ENCODE data around the gene GLMP.

GLMP gene

DNA sequence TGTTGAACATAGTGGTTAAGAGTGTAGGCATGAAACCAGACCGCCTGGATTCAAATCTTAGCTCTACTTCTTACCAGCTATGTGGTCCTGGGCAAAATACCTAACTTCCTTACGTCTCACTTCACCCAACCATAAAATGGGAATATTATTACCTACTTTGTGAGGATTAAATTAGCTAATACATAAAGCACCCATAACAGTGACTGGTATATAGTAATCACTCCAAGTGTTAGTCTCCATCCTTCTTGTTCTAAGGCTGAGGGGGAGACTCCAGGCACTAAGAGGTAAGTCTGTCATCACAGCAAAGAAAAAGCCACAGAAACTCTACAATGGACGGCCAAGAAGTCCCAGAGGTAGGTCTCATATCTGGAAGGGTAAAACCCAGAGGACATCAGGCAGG lies 15.6 kb downstream of the GLMP start:
- Histone ChIP-seq H3K9ac (ENCODE audit: low read length) (no peak overlapping the region), H3K36me3 (ENCODE audit: control insufficient read depth, insufficient read depth, low read length) (peaks cover 8% of the 10 kb centered on the region)

DNA sequence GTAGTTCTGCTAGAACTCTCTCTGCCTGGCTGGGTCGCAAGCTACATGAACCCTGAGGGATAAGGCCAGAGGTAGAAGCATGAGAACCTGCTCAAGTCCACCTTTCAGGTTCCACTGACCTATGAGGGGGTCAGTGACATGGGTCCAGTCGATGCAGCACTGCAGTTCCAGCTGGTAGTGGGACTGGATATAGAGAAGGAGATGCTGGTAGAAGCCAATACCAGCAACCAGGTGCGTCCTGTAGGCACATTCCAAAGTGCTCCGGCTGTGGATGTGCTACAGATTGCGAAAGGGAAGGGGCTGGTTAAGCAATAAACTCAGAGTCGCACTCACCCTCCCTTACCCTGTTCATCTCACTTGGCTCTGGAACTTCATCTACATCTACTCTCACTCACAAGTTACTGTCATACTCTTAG lies 18.5 kb downstream of the GLMP start:
- Histone ChIP-seq H3K23ac (ENCODE audit: low read length) (no peak overlapping the region), H3K27ac (ENCODE audit: low read depth, low read length) (no peak overlapping the region), H3K4me2 (ENCODE audit: low read length) (no peak overlapping the region), H2AK5ac (ENCODE audit: low read length) (no peak overlapping the region), H3K27me3 (ENCODE audit: insufficient read depth, low read length, poor library complexity) (no peaks in the 10 kb centered on the region), H3K36me3 (ENCODE audit: control insufficient read depth, insufficient read depth, low read length) (peaks cover 21% of the 10 kb centered on the region), H4K8ac (ENCODE audit: low read depth, low read length) (no peak overlapping the region), H3K18ac (ENCODE audit: low read length) (no peak overlapping the region), H2BK5ac (ENCODE audit: low read length) (no peak overlapping the region), H3K9ac (ENCODE audit: low read length) (no peak overlapping the region), H3K4me3 (ENCODE audit: low read length) (no peak overlapping the region), H4K5ac (ENCODE audit: low read length) (no peak overlapping the region), H2BK15ac (replicated peaks; ENCODE audit: low read depth) (no peak overlapping the region), H3K79me2 (ENCODE audit: control insufficient read depth, insufficient read depth, low read length) (peaks cover 31% of the 10 kb centered on the region), H3K56ac (ENCODE audit: low read length) (no peak overlapping the region), H3K4ac (ENCODE audit: low read depth, low read length) (no peak overlapping the region), H3K4me1 (ENCODE audit: control insufficient read depth, low read depth, low read length) (no peaks in the 10 kb centered on the region), H3K79me1 (ENCODE audit: low read length) (peaks cover 18% of the 10 kb centered on the region), H2BK120ac (ENCODE audit: low read depth, low read length) (no peak overlapping the region)
- DNase-seq, result no peak
- no CpG with 5 or more reads among the region's 6 CpGs for WGBS (ENCODE audit: extremely low coverage, insufficient coverage, low lambda C conversion rate)

More for the DNA sequence above, 15.6 kb downstream of the GLMP start:
- no peak overlapping the region for H4K8ac ChIP-seq (ENCODE audit: low read depth, low read length)
- H3K18ac ChIP-seq (ENCODE audit: low read length), result no peak overlapping the region
- no peak overlapping the region for H3K4me3 ChIP-seq (ENCODE audit: low read length)
- no peak overlapping the region for H2BK15ac ChIP-seq (replicated peaks; ENCODE audit: low read depth)
- H2BK120ac ChIP-seq (ENCODE audit: low read depth, low read length), result no peak overlapping the region
- no CpG with 5 or more reads among the region's 3 CpGs for WGBS (ENCODE audit: extremely low coverage, insufficient coverage, low lambda C conversion rate)
- H3K27me3 ChIP-seq (ENCODE audit: insufficient read depth, low read length, poor library complexity), result no peaks in the 10 kb centered on the region
- no peak overlapping the region for H3K4ac ChIP-seq (ENCODE audit: low read depth, low read length)
- peaks cover 34% of the 10 kb centered on the region for H3K79me2 ChIP-seq (ENCODE audit: control insufficient read depth, insufficient read depth, low read length)
- H4K5ac ChIP-seq (ENCODE audit: low read length), result no peak overlapping the region
- H3K4me2 ChIP-seq (ENCODE audit: low read length), result no peak overlapping the region
- H3K56ac ChIP-seq (ENCODE audit: low read length), result no peak overlapping the region
- no peaks in the 10 kb centered on the region for H3K4me1 ChIP-seq (ENCODE audit: control insufficient read depth, low read depth, low read length)
- H2BK5ac ChIP-seq (ENCODE audit: low read length), result no peak overlapping the region
- DNase-seq, result no peak
- no peak overlapping the region for H3K23ac ChIP-seq (ENCODE audit: low read length)
- peaks cover 19% of the 10 kb centered on the region for H3K79me1 ChIP-seq (ENCODE audit: low read length)
- H3K27ac ChIP-seq (ENCODE audit: low read depth, low read length), result no peak overlapping the region
- no peak overlapping the region for H2AK5ac ChIP-seq (ENCODE audit: low read length)

- Histone ChIP-seq H3K4ac (ENCODE audit: low read depth, low read length) (no peak overlapping the region), H3K9ac (ENCODE audit: low read length) (no peak overlapping the region), H3K27me3 (ENCODE audit: insufficient read depth, low read length, poor library complexity) (no peaks in the 10 kb centered on the region), H3K27ac (ENCODE audit: low read depth, low read length) (no peak overlapping the region), H3K4me1 (ENCODE audit: control insufficient read depth, low read depth, low read length) (no peaks in the 10 kb centered on the region), H2BK5ac (ENCODE audit: low read length) (no peak overlapping the region), H3K4me3 (ENCODE audit: low read length) (no peak overlapping the region), H2BK15ac (replicated peaks; ENCODE audit: low read depth) (no peak overlapping the region), H3K23ac (ENCODE audit: low read length) (no peak overlapping the region), H3K56ac (ENCODE audit: low read length) (no peak overlapping the region), H3K36me3 (ENCODE audit: control insufficient read depth, insufficient read depth, low read length) (peaks cover 21% of the 10 kb centered on the region), H2AK5ac (ENCODE audit: low read length) (no peak overlapping the region), H3K18ac (ENCODE audit: low read length) (no peak overlapping the region), H3K79me1 (ENCODE audit: low read length) (peaks cover 14% of the 10 kb centered on the region), H3K79me2 (ENCODE audit: control insufficient read depth, insufficient read depth, low read length) (peaks cover 27% of the 10 kb centered on the region), H2BK120ac (ENCODE audit: low read depth, low read length) (no peak overlapping the region), H4K8ac (ENCODE audit: low read depth, low read length) (no peak overlapping the region), H4K5ac (ENCODE audit: low read length) (no peak overlapping the region), H3K4me2 (ENCODE audit: low read length) (no peak overlapping the region)
- DNase-seq, result no peak
These were observed 18.9 kb downstream of the GLMP start for GRCh38 chr1:156276532-156276931.

DNA sequence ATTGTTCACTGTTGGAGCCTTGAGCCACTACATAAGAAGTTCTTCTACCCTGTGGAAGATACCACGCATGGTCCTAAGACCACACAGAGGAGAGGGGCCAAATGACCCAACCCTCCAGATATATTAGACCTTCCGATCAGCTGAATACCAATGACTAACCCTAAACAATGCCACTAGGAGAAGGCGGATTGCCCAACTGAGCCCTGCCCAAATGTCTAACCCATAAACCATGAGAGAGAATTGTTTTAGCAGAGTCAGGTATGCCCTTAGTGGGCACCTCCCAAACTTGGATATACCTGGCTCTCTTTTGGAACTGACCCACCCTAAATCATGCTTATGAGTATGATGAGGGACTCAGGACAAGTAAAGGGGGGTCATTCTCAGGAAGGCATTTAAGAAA lies 25.2 kb downstream of the GLMP start:
- Histone ChIP-seq H3K4me1 (ENCODE audit: control insufficient read depth, low read depth, low read length) (no peaks in the 10 kb centered on the region), H3K18ac (ENCODE audit: low read length) (no peak overlapping the region), H2BK5ac (ENCODE audit: low read length) (no peak overlapping the region), H2BK120ac (ENCODE audit: low read depth, low read length) (no peak overlapping the region), H4K5ac (ENCODE audit: low read length) (no peak overlapping the region), H4K8ac (ENCODE audit: low read depth, low read length) (no peak overlapping the region), H3K27me3 (ENCODE audit: insufficient read depth, low read length, poor library complexity) (no peaks in the 10 kb centered on the region), H2AK5ac (ENCODE audit: low read length) (no peak overlapping the region), H3K23ac (ENCODE audit: low read length) (no peak overlapping the region), H3K4me3 (ENCODE audit: low read length) (no peak overlapping the region), H3K4ac (ENCODE audit: low read depth, low read length) (no peak overlapping the region), H3K36me3 (ENCODE audit: control insufficient read depth, insufficient read depth, low read length) (peaks cover 44% of the 10 kb centered on the region), H3K27ac (ENCODE audit: low read depth, low read length) (no peak overlapping the region), H3K9ac (ENCODE audit: low read length) (no peak overlapping the region), H2BK15ac (replicated peaks; ENCODE audit: low read depth) (no peak overlapping the region), H3K4me2 (ENCODE audit: low read length) (no peak overlapping the region), H3K79me2 (ENCODE audit: control insufficient read depth, insufficient read depth, low read length) (no peaks in the 10 kb centered on the region), H3K56ac (ENCODE audit: low read length) (no peak overlapping the region), H3K79me1 (ENCODE audit: low read length) (no peaks in the 10 kb centered on the region)
- WGBS (ENCODE audit: extremely low coverage, insufficient coverage, low lambda C conversion rate), result no CpG with 5 or more reads among the region's 3 CpGs
- DNase-seq, result no peak

- Histone ChIP-seq H4K8ac (ENCODE audit: low read depth, low read length) (no peak overlapping the region), H3K4ac (ENCODE audit: low read depth, low read length) (no peak overlapping the region), H3K36me3 (ENCODE audit: control insufficient read depth, insufficient read depth, low read length) (peaks cover 43% of the 10 kb centered on the region), H3K27ac (ENCODE audit: low read depth, low read length) (no peak overlapping the region), H2AK5ac (ENCODE audit: low read length) (no peak overlapping the region), H3K4me2 (ENCODE audit: low read length) (no peak overlapping the region), H4K5ac (ENCODE audit: low read length) (no peak overlapping the region), H3K27me3 (ENCODE audit: insufficient read depth, low read length, poor library complexity) (no peaks in the 10 kb centered on the region), H3K4me1 (ENCODE audit: control insufficient read depth, low read depth, low read length) (no peaks in the 10 kb centered on the region), H3K79me2 (ENCODE audit: control insufficient read depth, insufficient read depth, low read length) (no peaks in the 10 kb centered on the region), H2BK5ac (ENCODE audit: low read length) (no peak overlapping the region), H3K9ac (ENCODE audit: low read length) (no peak overlapping the region), H2BK15ac (replicated peaks; ENCODE audit: low read depth) (no peak overlapping the region), H2BK120ac (ENCODE audit: low read depth, low read length) (no peak overlapping the region), H3K79me1 (ENCODE audit: low read length) (peaks cover 2% of the 10 kb centered on the region), H3K18ac (ENCODE audit: low read length) (no peak overlapping the region), H3K4me3 (ENCODE audit: low read length) (no peak overlapping the region), H3K23ac (ENCODE audit: low read length) (no peak overlapping the region), H3K56ac (ENCODE audit: low read length) (no peak overlapping the region)
- no peak for DNase-seq
- WGBS (ENCODE audit: extremely low coverage, insufficient coverage, low lambda C conversion rate), result no CpG with 5 or more reads among the region's 4 CpGs
These were observed 27.1 kb downstream of the GLMP start for GRCh38 chr1:156268336-156268735.

DNA sequence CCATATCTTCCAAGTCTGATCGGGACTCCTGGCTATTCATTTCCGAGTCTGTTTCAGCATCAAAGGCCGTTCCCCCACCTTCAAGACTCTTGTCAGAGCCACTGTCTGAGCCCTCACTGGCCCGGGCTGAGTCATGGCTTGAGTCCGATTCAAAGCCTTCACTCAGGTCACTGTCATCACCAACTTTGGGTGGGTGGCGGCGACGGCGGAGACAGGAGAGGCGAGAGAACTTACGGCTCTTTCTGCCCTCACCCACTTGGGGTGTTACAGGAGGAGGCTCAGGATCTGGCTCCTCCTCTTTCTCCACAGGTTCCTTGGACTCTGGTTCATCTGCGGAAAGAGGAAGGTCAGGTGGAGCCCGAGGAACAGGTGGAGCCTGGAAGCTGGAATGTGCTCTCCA lies 29.4 kb downstream of the GLMP start:
- no peak overlapping the region for H2BK15ac ChIP-seq (replicated peaks; ENCODE audit: low read depth)
- H2BK120ac ChIP-seq (ENCODE audit: low read depth, low read length), result no peak overlapping the region
- H3K23ac ChIP-seq (ENCODE audit: low read length), result no peak overlapping the region
- H2BK5ac ChIP-seq (ENCODE audit: low read length), result no peak overlapping the region
- H2AK5ac ChIP-seq (ENCODE audit: low read length), result no peak overlapping the region
- H3K56ac ChIP-seq (ENCODE audit: low read length), result no peak overlapping the region
- H3K4me2 ChIP-seq (ENCODE audit: low read length), result no peak overlapping the region
- peaks cover 2% of the 10 kb centered on the region for H3K79me1 ChIP-seq (ENCODE audit: low read length)
- H3K27me3 ChIP-seq (ENCODE audit: insufficient read depth, low read length, poor library complexity), result no peaks in the 10 kb centered on the region
- H3K4me1 ChIP-seq (ENCODE audit: control insufficient read depth, low read depth, low read length), result no peaks in the 10 kb centered on the region
- no CpG with 5 or more reads among the region's 13 CpGs for WGBS (ENCODE audit: extremely low coverage, insufficient coverage, low lambda C conversion rate)
- no peak overlapping the region for H4K5ac ChIP-seq (ENCODE audit: low read length)
- H3K79me2 ChIP-seq (ENCODE audit: control insufficient read depth, insufficient read depth, low read length), result no peaks in the 10 kb centered on the region
- no peak overlapping the region for H3K4me3 ChIP-seq (ENCODE audit: low read length)
- peaks cover 48% of the 10 kb centered on the region for H3K36me3 ChIP-seq (ENCODE audit: control insufficient read depth, insufficient read depth, low read length)
- H3K18ac ChIP-seq (ENCODE audit: low read length), result no peak overlapping the region
- DNase-seq, result no peak
- H3K27ac ChIP-seq (ENCODE audit: low read depth, low read length), result no peak overlapping the region
- no peak overlapping the region for H3K9ac ChIP-seq (ENCODE audit: low read length)
- no peak overlapping the region for H4K8ac ChIP-seq (ENCODE audit: low read depth, low read length)
- H3K4ac ChIP-seq (ENCODE audit: low read depth, low read length), result no peak overlapping the region
